AG09309 (cell line): ENCODE results near the gene ADM.

Experiments
- DNase-seq: peaks from one replicate; pipeline ENCODE4 v3.0.0-alpha.2; 2010; ENCODE audit warnings: low read depth
- H3K4me3 ChIP-seq: 2 replicates; pipeline ENCODE4 v1.5.1; 2011; ENCODE audit warnings: mild to moderate bottlenecking, low read depth, low read length, moderate library complexity; ENCODE audit not compliant: control insufficient read depth
- TF ChIP-seq, protein P1 (sequence below): IDR thresholded peaks from 2 replicates; pipeline ENCODE4 v1.5.1; 2011; ENCODE audit warnings: mild to moderate bottlenecking, low read depth, low read length, inconsistent platforms; ENCODE audit not compliant: insufficient read depth, control insufficient read depth; ENCODE audit errors: missing control alignments

ADM gene

DNA sequence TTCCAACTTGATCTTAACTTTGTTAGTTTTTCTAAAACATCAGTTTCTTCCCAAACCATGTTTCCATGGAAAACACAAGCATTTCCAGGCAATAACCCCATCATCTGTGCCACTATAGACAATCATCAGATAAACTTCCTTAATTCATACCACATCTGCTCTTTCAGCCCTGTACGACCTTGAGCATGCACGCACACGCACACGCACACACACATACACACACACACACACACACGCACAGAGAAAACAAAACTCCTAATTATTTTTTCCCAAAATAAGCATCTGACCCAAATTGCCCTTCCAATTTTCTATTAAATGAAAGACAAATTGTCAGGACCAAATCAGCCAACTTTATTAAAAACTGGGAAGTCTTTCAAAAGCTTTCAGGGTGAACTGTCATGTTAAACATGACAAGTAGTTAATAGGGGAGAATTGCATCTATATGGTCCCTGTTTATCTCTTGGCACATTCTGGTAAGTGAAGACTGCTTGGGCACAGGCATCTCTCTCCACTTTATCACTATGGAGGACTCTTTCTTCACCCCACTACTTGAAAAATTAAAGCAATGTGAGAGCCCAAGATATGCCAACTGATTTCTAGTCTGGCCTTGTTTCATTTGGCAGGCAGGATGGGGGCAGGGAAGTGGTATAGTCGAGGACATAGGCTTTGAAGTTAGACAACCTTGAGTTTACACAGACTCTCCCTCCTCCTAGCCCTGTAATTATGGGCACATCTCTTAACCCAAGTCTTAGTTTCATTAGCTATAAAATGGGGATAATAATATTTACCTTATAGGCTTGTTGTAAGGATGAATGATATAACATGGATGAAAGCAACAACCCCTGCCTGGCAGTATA lies 15.1 kb downstream of the ADM start:
- TF ChIP-seq, protein P1, sequence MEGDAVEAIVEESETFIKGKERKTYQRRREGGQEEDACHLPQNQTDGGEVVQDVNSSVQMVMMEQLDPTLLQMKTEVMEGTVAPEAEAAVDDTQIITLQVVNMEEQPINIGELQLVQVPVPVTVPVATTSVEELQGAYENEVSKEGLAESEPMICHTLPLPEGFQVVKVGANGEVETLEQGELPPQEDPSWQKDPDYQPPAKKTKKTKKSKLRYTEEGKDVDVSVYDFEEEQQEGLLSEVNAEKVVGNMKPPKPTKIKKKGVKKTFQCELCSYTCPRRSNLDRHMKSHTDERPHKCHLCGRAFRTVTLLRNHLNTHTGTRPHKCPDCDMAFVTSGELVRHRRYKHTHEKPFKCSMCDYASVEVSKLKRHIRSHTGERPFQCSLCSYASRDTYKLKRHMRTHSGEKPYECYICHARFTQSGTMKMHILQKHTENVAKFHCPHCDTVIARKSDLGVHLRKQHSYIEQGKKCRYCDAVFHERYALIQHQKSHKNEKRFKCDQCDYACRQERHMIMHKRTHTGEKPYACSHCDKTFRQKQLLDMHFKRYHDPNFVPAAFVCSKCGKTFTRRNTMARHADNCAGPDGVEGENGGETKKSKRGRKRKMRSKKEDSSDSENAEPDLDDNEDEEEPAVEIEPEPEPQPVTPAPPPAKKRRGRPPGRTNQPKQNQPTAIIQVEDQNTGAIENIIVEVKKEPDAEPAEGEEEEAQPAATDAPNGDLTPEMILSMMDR: no peak
- no peak overlapping the region for H3K4me3 ChIP-seq
- DNase-seq: no peak

DNA sequence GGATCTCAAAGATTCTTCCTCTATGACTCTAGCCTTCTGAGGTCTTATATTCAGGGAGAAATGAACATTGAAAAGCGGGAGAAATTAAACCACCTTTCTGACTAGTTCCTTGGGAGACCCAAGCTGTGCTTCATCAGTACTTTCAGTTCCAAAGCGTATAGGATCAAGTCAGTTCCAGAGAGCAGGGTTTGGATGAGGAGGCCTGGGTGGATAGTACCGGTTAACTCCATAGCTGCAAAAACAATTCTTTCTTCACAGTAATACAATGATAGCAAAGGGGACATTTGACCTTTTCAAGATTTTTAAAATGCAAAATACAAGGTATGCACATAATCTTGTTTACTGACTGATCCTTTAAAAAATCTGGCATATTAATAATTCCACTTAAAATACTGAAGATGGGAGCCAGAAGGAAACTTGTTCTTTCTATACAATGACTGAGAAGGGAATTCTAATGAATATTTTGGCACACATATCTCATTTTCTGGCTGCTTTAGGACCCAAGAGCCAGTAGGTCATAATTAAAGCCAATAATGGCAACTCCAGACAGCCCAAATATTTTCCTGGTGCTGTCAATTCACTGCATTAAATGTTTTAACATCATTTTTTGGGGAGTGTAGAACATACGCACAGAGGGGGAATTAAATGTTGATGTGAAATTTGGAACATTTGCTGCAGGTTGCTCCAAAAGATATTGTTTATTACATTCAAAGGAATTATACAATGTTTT lies 16.0 kb downstream of the ADM start:
- no peak overlapping the region for H3K4me3 ChIP-seq
- TF ChIP-seq, protein P1: no peak
- no peak for DNase-seq

DNA sequence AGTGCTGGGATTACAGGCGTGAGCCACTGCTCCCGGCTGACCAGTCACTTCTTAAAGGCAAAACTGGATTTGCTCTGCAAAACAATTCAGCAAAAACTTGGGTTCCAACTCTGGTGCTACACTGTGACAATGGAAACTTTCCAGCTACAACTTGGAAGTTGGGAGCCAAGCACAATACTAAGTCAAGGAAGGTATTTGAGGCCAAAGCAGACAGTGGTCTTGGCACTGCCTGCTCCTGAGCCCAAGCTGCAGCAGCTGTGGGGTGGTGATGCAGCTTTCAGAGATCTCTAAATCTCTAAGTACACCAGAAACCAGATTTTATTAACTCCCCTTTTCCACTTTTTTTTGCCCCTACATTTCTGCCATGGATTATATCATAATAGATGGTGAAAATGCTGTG lies 17.5 kb downstream of the ADM start:
- DNase-seq: no peak
- no peak overlapping the region for H3K4me3 ChIP-seq
- TF ChIP-seq, protein P1: no peak

DNA sequence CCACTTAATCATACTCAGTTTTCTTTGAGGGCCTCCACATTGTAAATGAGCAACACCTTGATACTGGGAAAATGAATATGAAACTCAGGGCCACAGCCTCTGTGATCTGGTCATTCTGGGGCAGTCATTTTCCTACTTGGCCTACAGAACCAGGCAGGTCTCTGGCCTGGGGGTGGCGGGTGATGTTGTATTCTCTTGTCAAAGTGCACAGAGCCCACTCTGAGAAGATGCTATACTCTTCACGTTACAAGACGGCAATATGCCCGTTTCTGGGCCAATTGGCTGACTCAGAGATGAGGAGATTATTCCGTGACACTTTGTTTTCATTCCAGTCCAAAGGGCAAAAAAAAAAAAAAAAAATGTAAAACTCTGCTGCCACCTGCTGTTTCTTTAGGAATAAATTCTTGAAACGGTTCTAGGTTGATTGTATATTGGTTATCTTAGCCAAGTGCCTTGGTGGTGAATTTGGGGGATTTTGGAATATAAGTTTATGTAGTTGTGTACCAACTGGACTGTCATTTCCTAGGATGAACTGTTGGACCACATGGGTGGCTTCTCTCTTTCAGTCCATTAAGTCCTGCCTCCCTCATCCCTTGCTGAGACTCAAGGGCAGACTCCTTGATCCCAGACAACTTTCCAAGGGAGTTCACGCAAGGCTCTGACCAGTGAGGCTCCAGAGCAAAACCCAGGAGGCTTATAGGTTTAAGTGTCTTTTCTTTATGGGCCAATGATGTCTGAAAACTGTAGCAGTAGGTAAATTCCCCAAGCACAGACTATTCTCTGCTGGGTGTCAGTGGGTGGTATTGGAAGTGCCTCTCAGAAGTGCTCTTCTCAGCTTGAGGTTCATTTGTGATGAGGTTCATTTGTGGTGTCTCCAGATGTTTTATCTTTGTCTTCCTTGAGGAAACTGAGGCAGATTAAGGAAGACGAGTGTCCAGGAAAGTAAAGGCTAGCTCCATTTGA lies 18.2 kb downstream of the ADM start:
- DNase-seq: no peak
- TF ChIP-seq, protein P1: peak; percentile 43
- no peak overlapping the region for H3K4me3 ChIP-seq

DNA sequence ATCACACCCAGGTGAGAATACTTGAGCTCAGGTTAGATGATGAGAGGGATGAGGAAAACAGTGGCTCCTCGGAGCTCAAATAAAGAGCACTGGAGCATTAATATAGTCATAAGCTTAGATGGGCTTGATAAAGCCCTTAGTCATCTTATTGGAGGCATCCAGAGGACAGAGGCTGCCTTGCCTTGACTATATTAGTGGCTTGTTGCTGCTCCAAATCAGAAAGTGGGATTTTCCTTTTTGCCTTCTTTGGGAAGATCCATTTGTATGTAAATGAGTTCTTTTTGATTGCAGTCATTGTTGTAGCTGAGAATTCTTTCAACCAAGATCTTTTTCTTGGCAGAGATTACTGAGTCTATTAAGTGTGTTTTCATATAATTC lies 18.9 kb downstream of the ADM start:
- no peak overlapping the region for H3K4me3 ChIP-seq
- no peak for DNase-seq
- TF ChIP-seq, protein P1: no peak

DNA sequence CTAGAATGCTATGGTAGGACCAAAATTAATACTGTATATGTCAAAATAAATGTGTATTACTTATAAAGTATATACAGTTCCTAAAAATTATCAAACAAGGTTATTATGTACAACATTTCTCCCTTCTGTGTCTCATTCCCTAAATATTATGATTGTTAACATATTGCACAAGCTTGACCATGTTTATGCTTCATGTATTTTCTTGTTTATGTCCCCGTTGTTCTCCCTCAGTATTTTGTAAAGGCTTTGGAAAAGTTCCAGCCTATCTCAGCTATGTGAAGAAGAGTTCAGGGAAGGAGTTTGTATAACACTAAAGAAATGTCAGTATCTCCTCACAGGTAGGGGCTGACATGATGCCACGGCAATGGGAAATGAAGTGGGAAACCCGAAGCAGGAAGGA lies 19.6 kb downstream of the ADM start:
- no peak for DNase-seq
- TF ChIP-seq, protein P1: no peak
- no peak overlapping the region for H3K4me3 ChIP-seq
